Liver (tissue), 3 donors: Measurements from ENCODE around the gene HYCC2.

Source experiments
- CTCF ChIP-seq: fragments of 150-350 bp; IDR thresholded peaks from 2 replicates; pipeline ENCODE4 v1.5.1; 2017; ENCODE audit warnings: improper control_type of control experiment, low read depth, low read length; ENCODE audit not compliant: missing input control
- GABPA ChIP-seq, 2 donors: IDR thresholded peaks in 1 of 2; conservative IDR thresholded peaks in 1 of 2; 2 replicates each; pipeline ENCODE4 v1.6.1; 2016; ENCODE audit warnings: antibody characterized with exemption in 2 of 2, mild to moderate bottlenecking in 1 of 2, moderate library complexity in 1 of 2
- HNF4A ChIP-seq, 2 donors: conservative IDR thresholded peaks; 2 replicates each; pipeline ENCODE4 v1.6.1; 2016; ENCODE audit warnings: antibody characterized with exemption in 2 of 2, mild to moderate bottlenecking in 2 of 2
- TAF1 ChIP-seq: conservative IDR thresholded peaks from 2 replicates; pipeline ENCODE4 v1.6.1; 2016; ENCODE audit warnings: antibody characterized with exemption, mild to moderate bottlenecking
- TF ChIP-seq, protein P1 (sequence below): IDR thresholded peaks from 2 replicates; pipeline ENCODE4 v1.6.1; 2016; ENCODE audit warnings: antibody characterized with exemption
- TF ChIP-seq, protein P2 (sequence below): IDR thresholded peaks from 2 replicates; pipeline ENCODE4 v1.6.1; 2016; ENCODE audit warnings: antibody characterized with exemption
- TF ChIP-seq, protein P3 (sequence below): IDR thresholded peaks from 2 replicates; pipeline ENCODE4 v1.6.1; 2016; ENCODE audit warnings: antibody characterized with exemption
- donor health status: healthy.
- donor health status: healthy.

GRCh38 chr2:201111096-201111495 is 39.6 kb upstream of the HYCC2 start:
- no peak for TF ChIP-seq CTCF
- TF ChIP-seq HNF4A (conservative IDR thresholded peaks at IDR 0.05) = no peak
- TF ChIP-seq, protein P1, sequence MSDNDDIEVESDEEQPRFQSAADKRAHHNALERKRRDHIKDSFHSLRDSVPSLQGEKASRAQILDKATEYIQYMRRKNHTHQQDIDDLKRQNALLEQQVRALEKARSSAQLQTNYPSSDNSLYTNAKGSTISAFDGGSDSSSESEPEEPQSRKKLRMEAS = no peak
- TF ChIP-seq, protein P2, sequence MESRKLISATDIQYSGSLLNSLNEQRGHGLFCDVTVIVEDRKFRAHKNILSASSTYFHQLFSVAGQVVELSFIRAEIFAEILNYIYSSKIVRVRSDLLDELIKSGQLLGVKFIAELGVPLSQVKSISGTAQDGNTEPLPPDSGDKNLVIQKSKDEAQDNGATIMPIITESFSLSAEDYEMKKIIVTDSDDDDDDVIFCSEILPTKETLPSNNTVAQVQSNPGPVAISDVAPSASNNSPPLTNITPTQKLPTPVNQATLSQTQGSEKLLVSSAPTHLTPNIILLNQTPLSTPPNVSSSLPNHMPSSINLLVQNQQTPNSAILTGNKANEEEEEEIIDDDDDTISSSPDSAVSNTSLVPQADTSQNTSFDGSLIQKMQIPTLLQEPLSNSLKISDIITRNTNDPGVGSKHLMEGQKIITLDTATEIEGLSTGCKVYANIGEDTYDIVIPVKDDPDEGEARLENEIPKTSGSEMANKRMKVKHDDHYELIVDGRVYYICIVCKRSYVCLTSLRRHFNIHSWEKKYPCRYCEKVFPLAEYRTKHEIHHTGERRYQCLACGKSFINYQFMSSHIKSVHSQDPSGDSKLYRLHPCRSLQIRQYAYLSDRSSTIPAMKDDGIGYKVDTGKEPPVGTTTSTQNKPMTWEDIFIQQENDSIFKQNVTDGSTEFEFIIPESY = no peak
- TF ChIP-seq GABPA (IDR thresholded peaks at IDR 0.05 in 1 of 2, conservative IDR thresholded peaks at IDR 0.05 in 1 of 2) = no peak
- TF ChIP-seq, protein P3, sequence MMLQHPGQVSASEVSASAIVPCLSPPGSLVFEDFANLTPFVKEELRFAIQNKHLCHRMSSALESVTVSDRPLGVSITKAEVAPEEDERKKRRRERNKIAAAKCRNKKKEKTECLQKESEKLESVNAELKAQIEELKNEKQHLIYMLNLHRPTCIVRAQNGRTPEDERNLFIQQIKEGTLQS = no peak
- TF ChIP-seq TAF1 = no peak
